EH (cell line): Measurements from ENCODE around the gene NHLH2.

Experiments used
- DNase-seq: peaks from one replicate; pipeline ENCODE4 v3.0.0-alpha.2; 2015; ENCODE audit warnings: low read depth

Gene NHLH2

DNA sequence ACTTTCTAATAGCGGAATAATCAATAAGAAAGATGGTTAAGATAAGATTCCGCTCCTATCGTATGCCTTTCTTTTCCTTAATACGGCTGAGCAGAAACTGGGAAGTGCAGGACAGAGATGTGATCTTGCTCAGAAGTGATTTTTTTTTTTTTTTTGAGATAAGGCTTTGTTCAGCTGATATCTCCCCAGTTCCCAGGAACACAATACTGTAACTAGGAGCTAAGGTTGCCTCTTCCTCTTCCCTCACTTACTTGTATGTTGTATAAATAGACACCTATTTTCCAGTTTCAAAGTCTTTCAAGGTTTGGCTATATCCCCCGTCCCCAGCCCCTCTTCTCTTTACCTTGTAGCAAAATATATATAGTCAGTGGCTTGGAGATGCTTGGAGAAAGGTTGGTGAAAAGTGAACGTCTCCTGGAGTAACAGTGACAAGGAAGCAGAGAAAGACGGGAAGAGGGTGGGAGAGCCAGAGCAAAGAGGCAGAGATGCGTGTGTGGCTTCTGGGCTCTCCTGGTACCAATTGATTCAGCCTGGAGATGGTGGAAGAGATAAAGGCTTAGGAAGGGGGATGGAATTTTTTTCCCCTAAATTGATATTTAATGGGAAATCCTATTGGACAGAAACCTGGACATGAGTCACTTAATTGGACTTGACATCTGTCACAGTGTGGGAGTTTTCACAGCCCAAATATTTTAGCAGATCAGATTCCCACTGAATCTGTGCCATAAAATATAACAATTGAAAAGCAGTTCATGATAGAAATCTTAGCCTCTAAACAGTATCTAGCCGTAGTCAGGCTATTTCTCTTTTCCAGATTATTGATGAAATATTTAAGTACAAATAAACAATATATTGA lies at the start of gene NHLH2:
Gene NHLH2, minus strand, starts transcription at position 522 of the 856 bp plus-strand sequence. CDS start 2,754 bp downstream, outside the sequence.
- no peak for DNase-seq

DNA sequence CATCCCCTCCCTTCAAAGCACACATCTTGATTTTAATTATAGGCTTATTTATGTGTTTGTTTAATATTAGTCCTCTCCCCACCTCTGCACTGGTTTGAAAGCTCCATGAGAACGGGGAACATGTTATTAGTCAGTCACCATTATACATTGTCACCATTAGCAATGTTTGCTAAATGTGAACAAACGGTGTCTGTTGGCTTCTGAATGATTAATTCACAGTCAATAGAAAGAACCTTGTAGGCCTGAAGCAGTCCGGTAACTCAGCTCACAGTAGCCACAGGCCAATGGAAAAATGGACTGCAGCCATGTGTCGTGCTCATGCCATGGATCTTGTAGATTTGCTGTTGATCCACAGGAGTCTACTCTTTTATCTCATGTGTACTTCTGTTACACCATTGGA lies 49.7 kb upstream of the NHLH2 start:
- no peak for DNase-seq

DNA sequence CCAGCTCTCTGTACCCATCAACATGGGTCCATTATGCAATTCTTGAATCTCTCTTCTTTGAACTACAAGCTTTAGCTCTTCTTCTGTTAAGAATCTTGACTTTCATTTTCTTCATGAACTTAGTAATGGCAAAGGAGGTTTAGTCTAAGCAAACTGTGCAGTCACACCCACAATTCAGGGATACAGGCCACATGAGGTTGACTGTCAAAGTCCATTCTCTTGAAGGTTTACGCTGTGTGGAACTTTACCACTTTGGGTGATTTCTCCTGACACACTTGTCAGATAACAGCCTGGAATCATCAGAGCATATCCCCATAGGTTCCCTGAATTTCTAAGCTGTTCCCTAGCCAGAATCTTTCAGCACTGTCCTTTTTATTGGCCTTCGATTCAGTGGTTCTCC lies 48.0 kb upstream of the NHLH2 start:
- DNase-seq = no peak

DNA sequence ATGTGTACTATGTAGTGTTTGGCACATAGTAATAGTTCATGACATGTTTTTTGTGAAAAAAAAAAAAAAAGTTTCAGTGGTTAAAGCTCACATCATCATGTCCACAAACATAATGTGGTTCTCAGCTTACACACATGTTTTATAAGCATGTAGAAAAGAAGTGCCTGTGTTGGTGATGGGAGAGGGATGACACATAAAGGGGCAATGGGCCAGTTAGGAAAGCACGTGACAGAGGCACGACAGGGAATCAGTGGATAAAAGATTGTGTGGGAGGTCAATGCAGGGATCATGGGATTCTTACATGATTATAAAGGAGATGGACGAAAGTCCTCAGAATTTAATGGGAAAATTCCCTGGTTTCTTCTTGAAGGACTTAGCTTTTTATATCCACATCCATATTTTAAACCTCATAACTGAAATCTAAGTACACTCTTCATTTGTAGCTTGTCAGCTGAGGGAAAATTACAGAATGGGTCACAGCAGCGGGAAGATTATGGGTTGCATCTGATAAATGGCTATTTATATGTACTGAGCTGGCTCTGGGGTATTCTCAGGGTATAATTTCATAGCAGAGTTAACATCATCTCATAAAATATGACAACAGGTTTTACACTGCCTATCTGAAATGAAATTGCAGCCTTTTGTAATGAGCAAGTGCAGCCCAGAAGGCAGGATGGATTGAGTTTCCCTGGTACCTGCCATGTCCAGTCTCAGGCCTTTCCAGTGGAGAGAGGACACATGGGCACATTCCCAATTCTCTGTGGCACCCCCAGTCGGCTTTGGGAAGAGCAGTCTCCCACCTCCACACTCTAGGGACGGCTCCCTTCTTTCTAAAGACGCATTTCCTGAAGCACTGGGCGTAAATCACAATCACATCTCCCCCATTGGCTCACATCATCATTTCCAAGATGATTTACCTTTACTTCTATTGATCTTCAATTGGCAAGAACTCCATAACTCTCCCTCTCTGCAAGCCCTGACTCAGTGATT lies 42.3 kb upstream of the NHLH2 start:
- DNase-seq = no peak

DNA sequence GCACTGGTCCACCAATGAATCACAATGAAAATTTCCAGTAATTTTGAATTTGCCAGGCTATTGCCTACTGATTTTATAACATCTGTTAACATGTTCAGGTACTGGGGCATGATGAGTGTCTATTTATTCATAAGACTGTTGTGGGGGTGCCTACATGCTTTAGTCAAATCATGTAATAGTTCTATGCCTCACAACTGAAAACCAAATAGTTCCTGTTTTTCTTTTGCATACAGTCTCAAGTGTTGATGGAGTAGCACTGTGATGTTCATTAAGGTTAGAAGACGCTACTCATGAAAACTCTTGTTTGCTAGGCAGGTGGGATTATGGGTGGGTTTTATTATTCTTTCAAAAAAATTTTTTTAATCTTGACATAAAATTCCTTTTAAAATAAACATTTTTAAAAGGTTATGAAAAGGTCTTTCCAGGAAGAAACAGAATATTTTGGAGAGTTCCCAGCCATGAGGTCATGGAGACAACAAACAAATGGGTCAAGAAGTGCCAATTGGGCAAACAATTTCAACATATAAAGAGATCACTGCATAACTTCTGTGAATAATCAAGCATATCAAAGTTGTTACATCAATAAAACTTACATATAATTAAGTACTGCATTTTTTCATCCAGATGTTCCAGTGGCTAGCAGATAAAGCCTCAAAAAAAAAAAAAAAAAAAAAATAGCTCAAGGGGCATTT lies 40.2 kb upstream of the NHLH2 start:
- DNase-seq = no peak

DNA sequence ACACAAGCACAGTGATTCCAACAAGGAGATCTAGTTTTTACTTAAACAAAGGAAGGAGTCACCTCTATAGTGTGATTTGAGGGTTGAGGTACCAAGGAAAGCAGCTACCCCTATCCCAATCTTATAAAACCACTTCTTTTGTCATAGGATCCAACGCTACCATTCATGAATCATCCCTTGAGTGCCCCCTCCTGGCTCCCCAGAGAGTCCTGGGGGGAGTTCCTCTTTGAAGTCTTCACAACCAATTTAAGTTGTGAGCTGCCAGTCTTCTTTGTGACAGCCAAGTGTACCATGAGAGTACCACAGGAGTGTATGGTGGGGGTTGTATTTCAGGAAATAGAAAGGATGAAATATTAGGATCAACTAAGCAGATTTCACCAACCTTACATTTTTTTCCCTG lies 39.1 kb upstream of the NHLH2 start:
- no peak for DNase-seq

DNA sequence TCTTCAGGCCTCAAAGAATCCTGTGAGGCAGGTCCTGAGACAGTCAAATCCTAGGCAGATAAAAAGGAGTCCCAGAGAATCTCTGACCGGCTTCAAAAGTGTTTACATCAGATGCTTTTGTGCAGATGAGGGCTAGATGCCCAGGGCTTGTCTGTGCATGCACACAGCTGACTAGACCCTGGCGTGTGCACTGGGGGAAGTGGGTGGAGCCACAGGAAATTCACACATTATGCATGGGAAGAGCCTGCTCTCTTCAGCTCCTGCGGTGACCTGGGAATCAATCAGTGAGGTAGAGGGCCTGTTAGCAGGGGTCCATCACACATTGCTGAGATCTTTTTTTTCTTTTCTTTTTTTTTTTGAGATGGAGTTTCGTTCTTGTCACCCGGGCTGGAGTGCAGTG lies 36.6 kb upstream of the NHLH2 start:
- peak; percentile 6 for DNase-seq

DNA sequence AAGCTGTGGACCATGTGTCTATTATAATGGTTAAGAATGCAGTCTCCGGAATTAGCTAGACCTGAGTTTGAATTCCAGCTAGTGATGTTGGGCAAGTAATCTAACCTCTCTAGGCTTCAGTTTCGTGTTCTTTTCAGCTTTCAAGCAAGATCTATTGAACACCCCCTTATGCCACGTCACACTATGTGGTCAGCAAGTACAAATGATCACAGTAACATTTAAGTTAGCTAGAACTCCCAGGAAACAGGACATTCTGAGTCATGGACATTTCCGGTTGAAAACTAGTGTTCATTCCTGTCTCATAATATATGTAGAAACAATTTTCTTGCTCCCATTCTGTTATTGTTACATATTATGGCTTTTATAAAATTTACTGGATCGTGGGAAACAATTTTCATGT lies 34.0 kb upstream of the NHLH2 start:
- peak; percentile 55 for DNase-seq

DNA sequence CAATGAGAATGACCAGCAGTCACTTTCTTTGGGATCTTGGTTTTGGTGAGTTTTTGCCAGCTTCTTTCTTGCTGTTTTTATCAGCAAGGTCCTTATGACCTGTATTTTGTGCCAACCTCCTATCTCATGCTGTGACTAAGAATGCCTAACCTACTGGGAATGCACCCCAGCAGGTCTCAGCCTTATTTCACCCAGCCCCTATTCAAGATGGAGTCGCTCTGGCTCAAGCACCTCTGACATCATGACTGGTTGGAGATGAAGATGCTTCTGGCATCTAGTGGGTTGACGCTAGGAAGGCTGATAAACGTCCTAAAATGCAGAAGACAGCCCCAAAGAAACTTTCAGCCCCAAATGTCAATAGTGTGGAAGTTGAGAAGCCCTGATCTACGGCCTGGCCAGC lies 33.6 kb upstream of the NHLH2 start:
- no peak for DNase-seq

DNA sequence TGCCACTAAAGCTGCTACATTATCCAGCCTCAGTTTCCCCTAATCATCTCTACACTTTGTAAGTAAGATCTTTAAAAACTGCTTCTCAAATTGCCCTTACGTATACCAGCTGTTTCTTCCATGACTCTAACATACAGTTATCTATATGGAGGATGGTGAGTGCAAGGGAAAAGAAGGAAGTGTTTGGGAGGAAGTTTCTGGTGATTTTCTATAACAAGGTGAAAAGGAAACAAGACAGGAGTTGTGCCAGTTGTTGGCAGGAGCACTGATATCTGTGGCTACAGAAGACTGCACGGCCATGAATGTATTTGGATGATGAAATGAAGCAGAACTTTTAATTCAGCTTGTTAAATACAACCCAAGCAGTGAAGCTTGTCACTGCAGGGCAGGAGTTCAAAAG lies 32.3 kb upstream of the NHLH2 start:
- DNase-seq = no peak

DNA sequence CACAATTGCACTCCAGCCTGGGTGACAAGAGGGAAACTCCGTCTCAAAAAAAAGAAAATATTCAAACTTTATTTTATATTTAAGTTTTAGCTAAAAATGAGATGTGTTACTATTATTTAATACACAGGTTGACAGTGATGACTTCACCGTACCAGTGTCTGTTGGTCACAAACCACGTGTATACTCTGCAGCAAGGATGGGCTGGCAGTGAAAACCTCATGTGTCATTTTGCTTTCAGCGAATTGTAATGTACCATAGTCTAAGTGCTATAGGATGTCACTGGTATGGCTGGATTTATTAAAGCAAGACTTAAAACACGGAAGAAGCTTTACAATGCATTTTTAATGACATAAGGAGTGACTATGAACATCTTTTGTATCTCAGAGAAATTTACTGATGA lies 28.1 kb upstream of the NHLH2 start:
- DNase-seq = no peak

DNA sequence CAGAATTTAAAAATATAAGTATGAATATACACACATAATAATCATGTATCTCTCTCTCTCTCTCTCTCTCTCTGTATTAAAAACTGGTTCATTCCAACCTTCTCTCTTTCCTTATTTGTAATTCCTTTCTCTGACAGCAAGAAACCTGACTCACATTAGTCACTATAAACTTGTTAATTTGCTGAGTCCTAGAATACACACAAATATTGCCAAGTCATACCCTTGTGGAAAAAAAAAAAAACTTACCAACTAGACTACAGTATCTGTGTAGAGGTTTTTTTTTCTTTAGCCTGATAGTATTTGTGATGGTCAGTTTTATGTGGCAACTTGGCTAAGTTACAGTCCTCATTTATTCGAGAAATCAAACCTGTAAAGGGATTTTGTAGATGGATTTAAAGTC lies 26.3 kb upstream of the NHLH2 start:
- no peak for DNase-seq

DNA sequence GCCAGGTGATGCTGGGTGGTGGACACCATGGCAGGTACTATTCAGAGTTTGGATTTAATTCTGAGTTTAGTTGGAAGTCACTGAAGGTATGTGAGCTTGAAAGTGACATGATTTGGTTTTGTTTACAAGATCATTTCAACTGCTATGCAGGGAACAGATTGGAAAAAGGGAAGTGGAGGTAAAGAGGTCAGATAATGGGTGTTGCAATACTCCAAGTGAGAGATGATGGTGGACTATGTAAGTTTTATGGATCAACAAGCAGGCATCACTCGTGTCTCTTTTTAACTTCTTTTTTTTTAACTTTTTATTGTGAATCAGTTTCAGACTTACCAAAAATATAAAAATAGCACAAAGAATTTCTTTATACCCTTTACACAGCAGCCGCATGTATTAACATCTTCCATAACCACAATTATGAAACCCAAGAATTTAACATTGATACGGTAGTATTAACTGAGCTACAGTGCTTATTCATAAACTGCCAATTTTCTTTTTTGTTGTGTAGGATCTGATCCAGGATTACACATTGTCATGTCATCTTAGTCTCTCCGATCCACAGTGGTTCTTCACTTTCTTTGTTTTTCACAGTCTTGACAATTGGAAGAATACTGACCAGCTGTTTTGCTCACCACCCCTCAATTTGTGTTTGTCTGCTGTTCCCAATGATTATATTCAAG lies 24.9 kb upstream of the NHLH2 start:
- DNase-seq = no peak

DNA sequence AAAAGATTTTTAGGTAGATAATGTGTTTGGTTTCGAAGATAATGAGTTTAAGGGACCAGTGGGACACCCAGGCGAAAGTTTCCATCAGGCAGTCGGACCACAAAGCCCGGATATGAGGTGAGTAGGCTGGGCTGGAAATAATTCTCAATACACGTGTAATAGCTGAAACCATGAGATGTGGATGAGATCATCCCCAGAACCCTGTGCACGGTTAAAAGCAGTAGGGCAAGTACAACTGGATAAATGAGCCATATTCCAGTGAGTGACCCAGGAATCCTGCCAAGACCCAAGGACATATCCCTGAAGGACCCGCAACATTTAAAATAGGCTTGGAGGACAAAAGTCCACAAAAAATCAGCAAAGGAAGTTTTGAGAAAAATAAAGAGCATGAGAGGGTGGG lies 21.5 kb upstream of the NHLH2 start:
- no peak for DNase-seq

DNA sequence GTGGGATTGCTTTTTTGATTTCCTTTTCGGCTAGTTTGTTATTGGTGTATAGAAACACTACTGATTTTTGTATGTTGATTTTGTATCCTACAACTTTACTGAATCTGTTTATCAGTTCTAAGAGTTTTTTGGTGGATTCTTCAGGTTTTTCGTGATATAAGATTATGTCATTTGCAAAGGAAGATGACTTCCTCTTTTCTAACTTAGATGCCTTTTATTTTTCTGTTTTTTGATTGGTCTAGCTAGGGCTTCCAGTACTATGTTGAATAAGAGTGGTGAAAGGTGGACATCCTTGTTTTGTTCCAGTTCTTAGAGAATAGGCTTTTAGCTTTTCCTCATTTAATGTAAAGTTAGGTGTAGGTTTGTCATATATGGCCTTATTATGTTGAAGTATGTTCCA lies 13.1 kb upstream of the NHLH2 start:
- DNase-seq = no peak

DNA sequence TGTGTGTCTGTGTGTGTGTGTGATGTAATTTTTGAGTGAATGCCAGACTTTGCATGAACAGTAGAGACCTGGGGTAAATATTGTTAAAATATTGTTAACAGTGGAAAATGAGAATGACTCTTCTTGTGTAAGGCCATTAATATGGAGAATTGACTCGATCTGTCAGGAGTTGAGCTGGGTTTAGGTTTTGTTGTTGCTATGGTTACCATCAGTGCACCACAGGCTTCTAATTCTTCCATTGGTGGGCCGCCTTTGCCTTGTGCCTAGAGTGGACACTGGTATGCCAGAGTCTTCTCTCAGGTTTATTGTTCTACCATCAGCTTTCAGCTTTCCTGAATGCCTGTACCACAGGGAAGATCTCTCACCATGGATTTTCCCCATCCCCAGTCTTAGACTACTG lies 10.0 kb upstream of the NHLH2 start:
- DNase-seq = no peak

DNA sequence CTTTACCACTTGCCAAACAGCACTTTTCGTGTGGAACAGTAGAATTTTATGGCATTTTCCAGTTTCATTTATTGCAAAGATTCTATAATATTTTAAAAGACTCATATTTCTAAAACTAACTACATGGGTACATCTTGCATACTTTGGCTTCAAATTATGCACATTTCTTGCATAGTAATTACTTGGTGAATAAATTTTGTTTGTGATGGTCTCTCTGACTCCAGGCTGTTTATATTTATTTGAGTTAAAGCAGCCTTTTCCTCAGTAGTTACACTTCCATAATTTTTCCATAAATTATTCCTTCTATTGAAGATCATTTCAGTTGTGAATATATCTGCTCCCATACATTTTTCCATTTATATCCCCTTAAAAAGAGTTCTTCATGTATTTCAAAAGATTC lies 6.9 kb upstream of the NHLH2 start:
- no peak for DNase-seq

DNA sequence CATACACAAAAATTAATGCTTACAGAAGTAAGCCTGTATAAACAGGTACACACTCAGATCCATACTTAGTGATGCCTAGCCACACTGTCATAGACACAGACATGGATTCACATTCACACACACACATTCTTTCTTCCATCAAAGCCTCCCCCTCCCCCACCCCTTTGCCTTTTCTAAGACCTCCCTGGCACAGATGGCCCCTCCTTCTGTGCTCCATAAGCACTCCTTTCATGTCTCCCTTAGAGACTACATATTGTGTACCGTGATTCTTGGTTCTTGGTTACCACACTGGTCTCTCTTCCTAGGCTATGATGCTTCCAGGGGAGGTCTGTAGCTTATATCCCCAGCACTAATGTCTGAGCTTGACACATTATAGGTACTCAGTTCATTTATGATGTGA lies 2.0 kb upstream of the NHLH2 start:
- DNase-seq = no peak

DNA sequence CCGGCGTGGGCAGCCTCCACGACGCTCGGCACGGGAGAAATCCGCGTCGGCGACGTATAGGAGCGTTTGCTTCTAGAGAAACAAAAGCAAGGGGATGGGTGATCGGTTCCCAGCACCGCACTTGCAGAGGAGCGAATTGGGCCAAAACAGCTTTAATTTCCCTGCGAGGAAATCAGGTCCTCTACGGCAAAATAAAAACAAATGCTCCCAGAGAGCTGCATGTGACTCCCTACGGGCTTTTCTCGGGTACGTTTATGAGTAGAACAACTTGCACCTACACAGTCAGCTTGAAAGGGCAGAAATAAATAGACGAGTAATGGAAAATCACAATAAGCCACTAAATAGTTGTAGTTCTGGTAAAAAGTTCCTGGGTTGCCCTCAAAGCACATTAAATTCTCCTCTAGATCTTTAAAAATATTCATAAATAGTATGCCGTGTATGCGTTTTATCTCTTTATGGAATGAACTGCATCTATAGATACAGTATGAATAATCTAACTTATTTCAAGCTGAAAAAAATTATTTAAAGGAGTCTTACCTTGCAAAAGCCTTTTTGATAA lies 1.2 kb downstream of the NHLH2 start:
- no peak for DNase-seq

DNA sequence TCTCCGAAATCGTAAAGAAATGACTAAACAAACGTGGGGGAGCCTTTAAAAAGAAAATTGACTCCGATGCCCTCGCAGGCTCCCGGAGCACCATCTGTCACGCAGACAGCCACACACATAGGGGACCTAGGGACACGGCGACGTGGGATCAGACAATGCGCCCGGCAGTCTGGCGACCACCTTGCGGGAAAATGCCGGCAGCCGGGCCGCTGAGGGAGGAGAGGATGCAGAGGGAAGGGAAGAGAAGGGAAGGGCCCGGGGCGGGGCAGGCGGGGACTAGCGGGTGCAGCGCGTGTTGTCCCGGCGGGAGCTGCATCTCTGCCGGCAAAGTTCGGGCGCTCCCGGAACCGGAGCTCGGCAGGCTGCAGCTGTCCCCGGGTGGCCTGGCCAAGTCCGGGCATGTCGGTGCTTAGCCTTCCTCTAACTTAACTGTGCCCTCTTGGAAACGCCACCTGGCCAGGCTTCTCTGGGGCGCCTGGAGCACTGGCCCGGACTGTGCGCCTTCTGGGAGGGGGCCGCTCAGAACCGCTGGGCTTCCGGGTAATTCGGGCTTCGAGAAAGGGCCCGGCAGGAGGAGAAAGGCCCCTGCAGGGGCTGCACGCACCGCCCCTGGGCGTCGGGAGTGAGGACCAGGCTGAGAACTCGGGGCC lies 1.8 kb downstream of the NHLH2 start:
- peak; percentile 27 for DNase-seq

DNA sequence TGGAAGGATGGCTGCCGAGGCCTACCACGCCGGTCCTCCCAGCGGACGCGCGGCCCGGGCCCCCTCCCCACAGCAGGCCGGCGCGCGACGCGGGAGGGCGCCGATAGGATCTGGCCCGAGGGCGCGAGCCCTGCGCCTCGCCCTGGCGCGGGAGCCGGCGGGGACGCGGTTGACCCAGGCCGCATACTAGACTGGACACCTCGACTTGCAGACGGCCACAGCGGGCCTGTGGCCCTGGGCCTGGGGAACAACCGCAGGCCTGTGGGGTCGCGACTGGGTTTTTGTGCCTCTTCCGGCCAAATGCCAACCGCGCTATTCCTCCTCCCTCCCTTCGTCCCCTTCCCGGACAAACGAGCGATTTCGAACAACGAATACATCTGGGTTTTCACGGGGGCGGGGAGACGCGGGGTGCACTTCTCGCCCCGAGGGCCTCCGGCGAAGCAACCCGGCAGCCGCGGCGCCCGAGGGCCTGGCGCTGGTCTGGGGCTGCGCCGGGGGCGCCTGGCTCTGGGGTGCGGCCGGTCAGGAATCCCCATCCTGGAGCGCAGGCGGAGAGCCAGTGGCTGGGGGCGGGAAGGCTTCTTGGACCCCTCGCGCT lies 2.4 kb downstream of the NHLH2 start:
- no peak for DNase-seq
